ENCODE results near the gene COX6A1. TPM values are rescaled to one million over a fixed set of nuclear protein-coding genes. Genes with fewer than 3 reads are reported as not detected.
"Not testable (repeated sequence)": the region's sequence is repeated elsewhere in the genome, so short reads cannot be mapped to it uniquely, and the experiment has no call there.

The COX6A1 gene
- total and polyA plus RNA-seq, 4 experiments from 2014 or later = 144 to 1,220 (median 493) TPM

DNA sequence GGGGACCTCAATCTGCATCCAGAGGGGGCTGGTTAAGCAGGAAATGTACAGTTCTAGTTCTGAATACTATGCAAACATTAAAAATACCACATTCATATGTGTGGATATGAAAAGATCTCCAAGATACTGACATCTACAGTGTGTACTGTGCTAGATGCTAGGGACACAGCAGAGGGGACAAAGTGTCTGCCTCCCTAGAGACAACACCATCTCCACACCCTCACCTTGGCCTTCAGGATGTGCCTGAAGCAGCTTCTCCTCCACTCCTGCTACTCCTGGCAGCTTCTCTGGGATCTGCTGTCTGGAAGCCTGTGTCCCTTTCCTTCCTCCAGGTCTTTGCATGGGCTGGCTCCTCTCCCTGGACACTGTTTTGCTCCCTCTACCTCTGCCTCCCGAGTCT lies 42.3 kb downstream of the COX6A1 start:
- ChIA-PET POLR2A (ENCODE audit: partially characterized antibody) (interaction anchor here (1.1 to 2.4 kb wide), 3 partner anchors 11 to 16 kb away, joined by 3 to 13 read pairs (median 3); partner anchors contain the start of genes DYNLL1 and SRSF9), CTCF (ENCODE audit: partially characterized antibody) (interaction anchor here (1.5 to 2.5 kb wide), 2 partner anchors 10 to 12 kb away, joined by 5 to 11 read pairs; partner anchors contain the start of gene SRSF9)
- Mint-ChIP-seq H3K36me3 (no peaks in the 10 kb centered on the region), H3K27me3 (no peaks in the 10 kb centered on the region), H3K4me1 (peaks cover 7 to 29% (median 15%) of the 10 kb centered on the region in 4 donors), H3K4me3 (peak overlapping the region in 3 of 8 donors; percentile 3 to 65 (median 15)), H3K27ac (peak overlapping the region in 6 of 7 donors; percentile 36 to 92 (median 78)), H3K9me3 (no peaks in the 10 kb centered on the region)
- no peak for DNase-seq
- Histone ChIP-seq H3K36me3 (ENCODE audit: insufficient read depth, low read length) (no peaks in the 10 kb centered on the region), H3K9me3 (ENCODE audit: control insufficient read depth in 1 of 2, low read length in 2 of 2) (no peaks in the 10 kb centered on the region), H3K27me3 (ENCODE audit: insufficient read depth, low read length) (no peaks in the 10 kb centered on the region), H3K4me1 (ENCODE audit: insufficient read depth, low read length) (peaks cover 22% of the 10 kb centered on the region), H3K4me3 (ENCODE audit: low read length in 2 of 2) (no peak overlapping the region), H3K27ac (ENCODE audit: low read depth, low read length) (no peak overlapping the region)
- intact Hi-C loops (cut with micrococcal nuclease) = no loop called here

DNA sequence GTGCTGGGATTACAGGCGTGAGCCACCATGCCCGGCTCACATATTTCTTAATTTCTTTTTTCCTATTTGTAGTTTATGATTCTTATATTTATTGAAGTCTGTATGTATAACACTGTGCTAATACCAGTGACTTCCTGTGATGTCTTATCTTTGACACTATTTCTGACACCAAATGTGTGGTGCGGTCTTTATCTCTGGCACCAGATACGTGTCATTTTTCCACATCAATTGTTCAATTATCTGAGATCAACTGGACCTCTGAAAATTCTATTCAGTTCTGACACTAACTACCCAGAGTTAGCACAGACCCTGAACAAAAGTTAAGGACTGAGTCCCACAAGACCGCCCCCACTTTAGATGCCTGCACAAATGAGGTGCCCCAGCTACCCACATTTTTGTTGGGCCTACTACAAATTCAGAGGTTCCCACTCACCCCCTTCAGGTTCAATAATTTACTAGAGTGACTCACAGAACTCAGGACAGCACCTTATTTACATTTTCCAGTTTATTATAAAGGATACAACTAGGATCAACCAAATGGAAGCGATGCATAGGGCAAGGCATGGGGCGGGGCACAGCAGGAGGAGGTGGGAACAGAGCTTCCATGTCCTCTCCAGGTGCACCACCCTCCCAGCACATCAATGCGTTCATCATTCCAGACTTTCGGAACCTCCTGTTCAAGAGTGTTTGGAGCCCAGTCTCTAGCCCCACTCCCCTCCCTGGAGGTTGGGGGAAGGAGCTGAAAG lies 43.3 kb downstream of the COX6A1 start:
- CTCF ChIA-PET (ENCODE audit: partially characterized antibody) = interaction anchor here (0.7 to 2.5 kb wide), 2 partner anchors 11 kb away, joined by 3 to 11 read pairs; partner anchors contain the start of gene SRSF9
- Histone ChIP-seq H3K9me3 (ENCODE audit: control insufficient read depth in 1 of 2, low read length in 2 of 2) (no peaks in the 10 kb centered on the region), H3K4me1 (ENCODE audit: insufficient read depth, low read length) (peaks cover 22% of the 10 kb centered on the region), H3K4me3 (ENCODE audit: low read length in 2 of 2) (no peak overlapping the region), H3K36me3 (ENCODE audit: insufficient read depth, low read length) (no peaks in the 10 kb centered on the region), H3K27ac (ENCODE audit: low read depth, low read length) (no peak overlapping the region), H3K27me3 (ENCODE audit: insufficient read depth, low read length) (no peaks in the 10 kb centered on the region)
- H3K27me3 Mint-ChIP-seq = no peaks in the 10 kb centered on the region
- peak overlapping the region; percentile 22 to 88 (median 76) for H3K27ac Mint-ChIP-seq
- H3K4me3 Mint-ChIP-seq = peak overlapping the region in 6 of 8 donors; percentile 33 to 67 (median 40)
- peaks cover 7 to 29% (median 15%) of the 10 kb centered on the region in 4 donors for H3K4me1 Mint-ChIP-seq
- no peaks in the 10 kb centered on the region for H3K9me3 Mint-ChIP-seq
- DNase-seq = peak in 4 of 5 donors; percentile 19 to 47 (median 32)
- intact Hi-C loops (cut with micrococcal nuclease) = no loop called here
- POLR2A ChIA-PET (ENCODE audit: partially characterized antibody) = interaction anchor here (2.4 kb wide), 1 partner anchor 12 kb away, joined by 13 read pairs; the partner anchor contains the start of gene SRSF9
- no peaks in the 10 kb centered on the region for H3K36me3 Mint-ChIP-seq

DNA sequence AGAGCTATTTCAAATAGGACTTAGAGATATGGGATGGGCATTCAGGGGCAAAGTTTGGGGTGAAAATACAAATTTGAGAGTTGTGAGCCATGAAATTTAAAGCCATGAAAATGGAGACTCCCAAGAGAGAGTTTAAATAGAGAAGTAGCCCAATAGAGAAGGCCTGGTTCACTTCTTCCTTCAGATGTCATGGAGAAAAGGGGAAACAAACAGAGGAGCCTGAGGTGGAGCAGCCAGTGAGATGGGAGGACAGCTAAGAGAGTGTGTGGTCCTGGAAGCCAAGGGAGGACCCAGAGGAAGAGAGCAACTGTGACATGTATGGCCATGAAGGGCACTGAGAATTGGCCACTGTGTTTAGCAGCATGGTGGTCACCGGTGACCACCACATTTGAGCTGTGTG lies 45.7 kb downstream of the COX6A1 start:
- intact Hi-C loops (cut with micrococcal nuclease) = no loop called here
- POLR2A ChIA-PET (ENCODE audit: partially characterized antibody) = no interaction called here

DNA sequence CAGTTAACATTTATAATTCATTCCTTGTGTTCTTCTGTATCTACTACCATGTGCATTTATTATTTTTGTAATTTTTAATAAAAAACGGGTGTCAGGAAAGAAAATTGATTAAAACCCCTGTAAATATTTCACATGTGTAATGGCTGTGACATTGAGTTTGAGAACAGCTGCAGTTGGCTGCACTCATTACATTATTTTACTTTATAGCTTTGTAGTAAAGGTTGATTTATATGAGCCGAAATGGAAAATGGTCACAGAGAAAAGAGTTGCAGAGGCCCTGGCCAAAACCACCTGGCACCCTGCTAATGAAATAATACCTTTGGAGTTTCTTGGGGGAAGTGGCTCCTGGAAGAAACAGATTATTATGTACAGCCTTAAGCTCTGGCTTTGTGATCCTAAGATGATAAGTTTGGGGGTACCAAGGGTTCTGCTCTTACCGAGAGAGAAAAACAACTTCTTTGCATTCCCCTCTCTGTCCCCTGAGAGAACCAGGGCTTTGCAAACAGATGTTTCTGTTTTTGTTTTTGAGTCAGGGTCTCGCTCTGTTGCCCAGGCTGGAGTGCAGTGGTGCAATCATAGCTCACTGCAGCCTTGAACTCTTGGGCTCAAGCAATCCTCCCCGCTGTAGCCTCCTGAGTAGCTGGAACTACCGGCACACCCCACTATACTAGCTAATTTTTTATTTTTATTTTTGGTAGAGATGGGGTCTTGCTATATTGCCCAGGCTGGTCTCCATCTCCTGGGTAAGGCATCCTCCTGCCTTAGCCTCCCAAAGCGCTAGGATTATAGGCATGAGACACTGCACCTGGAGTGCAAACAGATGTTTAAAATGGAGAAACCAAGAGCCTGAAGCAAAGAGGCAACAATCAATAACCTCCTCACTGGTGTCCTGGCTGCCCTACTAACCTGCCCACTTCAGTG lies 48.3 kb downstream of the COX6A1 start:
- Mint-ChIP-seq H3K36me3 (peaks cover 0 to 3% of the 10 kb centered on the region in 2 donors), H3K9me3 (no peaks in the 10 kb centered on the region), H3K4me1 (peaks cover 0 to 10% (median 2%) of the 10 kb centered on the region in 4 donors), H3K27me3 (no peaks in the 10 kb centered on the region), H3K4me3 (no peak overlapping the region), H3K27ac (no peak overlapping the region)
- H3K4me1 ChIP-seq (ENCODE audit: insufficient read depth, low read length) = peaks cover 7% of the 10 kb centered on the region
- no peak for DNase-seq
- CTCF ChIA-PET (ENCODE audit: partially characterized antibody) = interaction anchor here (1.3 kb wide), 1 partner anchor 11 kb away, joined by 3 read pairs; no protein-coding TSS in a partner anchor
- POLR2A ChIA-PET (ENCODE audit: partially characterized antibody) = no interaction called here
- no peaks in the 10 kb centered on the region for H3K36me3 ChIP-seq (ENCODE audit: insufficient read depth, low read length)
- H3K27me3 ChIP-seq (ENCODE audit: insufficient read depth, low read length) = no peaks in the 10 kb centered on the region
- H3K27ac ChIP-seq (ENCODE audit: low read depth, low read length) = no peak overlapping the region
- no peaks in the 10 kb centered on the region for H3K9me3 ChIP-seq (ENCODE audit: control insufficient read depth in 1 of 2, low read length in 2 of 2)
- no peak overlapping the region for H3K4me3 ChIP-seq (ENCODE audit: low read length in 2 of 2)
- intact Hi-C loops (cut with micrococcal nuclease) = no loop called here

More for the DNA sequence above, 45.7 kb downstream of the COX6A1 start:
- Histone ChIP-seq H3K9me3 (ENCODE audit: control insufficient read depth in 1 of 2, low read length in 2 of 2) (no peaks in the 10 kb centered on the region), H3K27ac (ENCODE audit: low read depth, low read length) (no peak overlapping the region), H3K4me1 (ENCODE audit: insufficient read depth, low read length) (peaks cover 22% of the 10 kb centered on the region), H3K27me3 (ENCODE audit: insufficient read depth, low read length) (no peaks in the 10 kb centered on the region), H3K4me3 (ENCODE audit: low read length in 2 of 2) (no peak overlapping the region), H3K36me3 (ENCODE audit: insufficient read depth, low read length) (no peaks in the 10 kb centered on the region)
- H3K27me3 Mint-ChIP-seq = no peaks in the 10 kb centered on the region
- DNase-seq = no peak
- H3K27ac Mint-ChIP-seq = no peak overlapping the region
- peaks cover 0 to 3% of the 10 kb centered on the region in 2 donors for H3K36me3 Mint-ChIP-seq
- CTCF ChIA-PET (ENCODE audit: partially characterized antibody) = interaction anchor here (2.8 kb wide), 1 partner anchor 14 kb away, joined by 15 read pairs; the partner anchor contains the start of gene SRSF9
- no peaks in the 10 kb centered on the region for H3K9me3 Mint-ChIP-seq
- H3K4me3 Mint-ChIP-seq = no peak overlapping the region
- H3K4me1 Mint-ChIP-seq = peaks cover 7 to 29% (median 15%) of the 10 kb centered on the region in 4 donors

DNA sequence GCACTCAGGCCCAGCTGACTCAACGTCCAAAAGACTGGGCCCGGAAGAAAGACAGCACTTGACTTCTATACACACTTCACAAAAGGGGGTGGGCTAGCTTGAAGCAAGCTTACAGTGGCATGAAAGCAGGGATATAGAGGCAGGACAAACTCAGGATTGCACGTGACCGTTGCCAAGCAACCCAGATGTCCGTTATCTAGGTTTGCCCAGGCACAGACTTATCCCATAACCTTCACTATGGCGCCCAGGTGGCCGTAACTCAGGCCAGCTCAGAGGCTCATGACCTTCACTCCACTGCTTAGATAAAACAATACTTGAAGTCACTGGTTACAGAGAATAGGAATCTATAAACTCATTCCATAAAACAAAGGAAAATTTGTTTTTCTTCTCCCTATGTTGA lies 49.6 kb downstream of the COX6A1 start:
- H3K4me1 Mint-ChIP-seq; H3K27me3 ChIP-seq (ENCODE audit: insufficient read depth, low read length); H3K9me3 Mint-ChIP-seq; H3K36me3 ChIP-seq (ENCODE audit: insufficient read depth, low read length); DNase-seq; H3K4me3 ChIP-seq (ENCODE audit: low read length in 2 of 2); H3K9me3 ChIP-seq (ENCODE audit: control insufficient read depth in 1 of 2, low read length in 2 of 2); H3K36me3 Mint-ChIP-seq; H3K27ac Mint-ChIP-seq; H3K4me1 ChIP-seq (ENCODE audit: insufficient read depth, low read length); intact Hi-C loops (cut with micrococcal nuclease); POLR2A ChIA-PET (ENCODE audit: partially characterized antibody); H3K27me3 Mint-ChIP-seq; H3K27ac ChIP-seq (ENCODE audit: low read depth, low read length); H3K4me3 Mint-ChIP-seq: not testable (repeated sequence)
- CTCF ChIA-PET (ENCODE audit: partially characterized antibody) = interaction anchor here (0.6 kb wide), 1 partner anchor 484 kb away, joined by 3 read pairs; no protein-coding TSS in a partner anchor

DNA sequence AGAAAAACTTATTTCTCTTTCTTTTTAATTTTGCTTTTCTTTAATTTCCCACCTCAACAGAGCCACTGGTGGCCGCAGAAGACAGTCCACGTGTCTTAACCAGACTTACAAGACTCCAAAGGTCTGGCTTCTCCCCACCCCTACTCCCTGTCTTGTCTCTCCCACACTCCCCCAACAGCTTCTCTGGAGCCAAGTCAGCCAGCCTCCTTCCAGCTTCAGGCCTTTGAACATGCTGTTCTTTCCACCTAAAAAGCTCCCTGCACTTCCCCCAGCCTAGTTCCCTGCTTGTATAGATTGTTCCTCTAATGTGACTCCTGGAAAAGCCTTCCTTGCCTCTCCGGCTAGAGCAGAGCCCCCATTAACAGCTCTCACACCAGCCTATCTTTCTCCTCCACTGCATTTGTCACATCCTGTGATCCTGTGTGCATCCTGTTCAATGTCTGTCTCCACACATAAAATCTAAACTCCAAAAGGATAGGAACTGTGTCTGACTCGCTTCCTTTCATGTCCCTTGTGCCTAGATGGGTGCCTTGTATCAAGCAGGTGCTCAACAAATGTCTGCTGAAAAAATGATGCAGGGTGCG lies 50.2 kb downstream of the COX6A1 start:
- Histone ChIP-seq H3K4me3 (ENCODE audit: low read length in 2 of 2) (no peak overlapping the region), H3K4me1 (ENCODE audit: insufficient read depth, low read length) (no peaks in the 10 kb centered on the region), H3K27ac (ENCODE audit: low read depth, low read length) (no peak overlapping the region), H3K36me3 (ENCODE audit: insufficient read depth, low read length) (no peaks in the 10 kb centered on the region), H3K27me3 (ENCODE audit: insufficient read depth, low read length) (no peaks in the 10 kb centered on the region), H3K9me3 (ENCODE audit: control insufficient read depth in 1 of 2, low read length in 2 of 2) (no peaks in the 10 kb centered on the region)
- Mint-ChIP-seq H3K27me3 (no peaks in the 10 kb centered on the region), H3K36me3 (peaks cover 0 to 3% of the 10 kb centered on the region in 2 donors), H3K4me3 (no peak overlapping the region), H3K27ac (no peak overlapping the region), H3K4me1 (peaks cover 0 to 6% (median 0%) of the 10 kb centered on the region in 4 donors), H3K9me3 (no peaks in the 10 kb centered on the region)
- POLR2A ChIA-PET (ENCODE audit: partially characterized antibody) = no interaction called here
- no peak for DNase-seq
- intact Hi-C loops (cut with micrococcal nuclease) = no loop called here
- CTCF ChIA-PET (ENCODE audit: partially characterized antibody) = no interaction called here
